GM13976 (cell line): Measurements from ENCODE around the gene FDX1.

Experiments
- DNase-seq: peaks from one replicate; pipeline ENCODE4 v3.0.0; 2012; ENCODE audit warnings: low spot score
- CTCF ChIP-seq: IDR thresholded peaks from 2 replicates; pipeline ENCODE4 v1.5.1; 2012; ENCODE audit warnings: borderline replicate concordance, mild to moderate bottlenecking; ENCODE audit not compliant: insufficient read depth; ENCODE audit errors: extremely low read depth, missing control alignments, control extremely low read depth
- in situ Hi-C: fragments of 300-500 bp; cut with MboI; formaldehyde crosslinking; loops from one replicate; pipeline ENCODE4 v1.12.0; 2022; ENCODE audit warnings: low sequenced_read_pairs, mixed read lengths, inconsistent platforms; ENCODE audit not compliant: unreplicated experiment

The FDX1 gene

GRCh38 chr11:110425751-110426545 is 3.8 kb upstream of the FDX1 start:
- no peak for TF ChIP-seq CTCF
- in situ Hi-C loops: no loop called here
- no peak for DNase-seq

GRCh38 chr11:110428040-110428439 is 1.7 kb upstream of the FDX1 start:
- in situ Hi-C loops: no loop called here
- no peak for TF ChIP-seq CTCF
- no peak for DNase-seq

- TF ChIP-seq CTCF: no peak
- in situ Hi-C loops: no loop called here
- no peak for DNase-seq
Observed at GRCh38 chr11:110428956-110429730, 605 bp upstream of the FDX1 start.

- peak; percentile 54 for DNase-seq
- TF ChIP-seq CTCF: no peak
- in situ Hi-C loops: loop anchor here (10.0 kb wide), 1 partner anchor 476 kb away; no protein-coding TSS in a partner anchor
Observed at GRCh38 chr11:110430267-110431050, 711 bp downstream of the FDX1 start.

GRCh38 chr11:110431051-110431672 is 1.4 kb downstream of the FDX1 start:
- no peak for TF ChIP-seq CTCF
- in situ Hi-C loops: loop anchor here (10.0 kb wide), 1 partner anchor 476 kb away; no protein-coding TSS in a partner anchor
- DNase-seq: no peak

GRCh38 chr11:110431674-110432073 is 1.9 kb downstream of the FDX1 start:
- no peak for DNase-seq
- in situ Hi-C loops: loop anchor here (10.0 kb wide), 1 partner anchor 477 kb away; no protein-coding TSS in a partner anchor
- TF ChIP-seq CTCF: no peak
